HG02623 (cell line): ENCODE measurements around the gene LCN6.
"Not testable (repeated sequence)": the region's sequence is repeated elsewhere in the genome, so short reads cannot be mapped to it uniquely, and the experiment has no call there.

Experiments used
- ATAC-seq: cut with Tn5 transposase; IDR thresholded peaks from one replicate; pipeline ENCODE4 v1.9.1; 2021; ENCODE audit warnings: moderate library complexity; ENCODE audit not compliant: unreplicated experiment

LCN6 gene

DNA sequence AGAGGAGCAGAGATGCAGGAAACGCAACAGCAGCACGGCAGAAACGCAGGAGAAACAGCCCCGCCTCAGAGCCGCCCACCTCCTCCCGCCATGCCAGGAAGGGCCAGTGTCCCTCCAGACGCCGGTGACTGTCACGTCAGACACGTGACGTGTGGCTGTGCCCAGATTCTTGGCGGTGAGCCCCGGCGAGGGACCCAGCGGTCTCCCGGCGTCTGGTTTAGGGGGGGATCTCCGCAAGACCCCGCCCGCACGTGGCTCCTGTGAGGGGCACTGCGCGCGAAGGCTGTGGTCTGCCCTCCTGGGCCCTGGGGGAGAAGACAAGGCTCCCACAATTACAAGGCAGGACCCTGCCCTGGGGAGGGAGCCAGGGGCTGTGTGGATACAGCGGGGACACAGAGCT, 12.1 kb upstream of the LCN6 start:
- no peak for ATAC-seq

DNA sequence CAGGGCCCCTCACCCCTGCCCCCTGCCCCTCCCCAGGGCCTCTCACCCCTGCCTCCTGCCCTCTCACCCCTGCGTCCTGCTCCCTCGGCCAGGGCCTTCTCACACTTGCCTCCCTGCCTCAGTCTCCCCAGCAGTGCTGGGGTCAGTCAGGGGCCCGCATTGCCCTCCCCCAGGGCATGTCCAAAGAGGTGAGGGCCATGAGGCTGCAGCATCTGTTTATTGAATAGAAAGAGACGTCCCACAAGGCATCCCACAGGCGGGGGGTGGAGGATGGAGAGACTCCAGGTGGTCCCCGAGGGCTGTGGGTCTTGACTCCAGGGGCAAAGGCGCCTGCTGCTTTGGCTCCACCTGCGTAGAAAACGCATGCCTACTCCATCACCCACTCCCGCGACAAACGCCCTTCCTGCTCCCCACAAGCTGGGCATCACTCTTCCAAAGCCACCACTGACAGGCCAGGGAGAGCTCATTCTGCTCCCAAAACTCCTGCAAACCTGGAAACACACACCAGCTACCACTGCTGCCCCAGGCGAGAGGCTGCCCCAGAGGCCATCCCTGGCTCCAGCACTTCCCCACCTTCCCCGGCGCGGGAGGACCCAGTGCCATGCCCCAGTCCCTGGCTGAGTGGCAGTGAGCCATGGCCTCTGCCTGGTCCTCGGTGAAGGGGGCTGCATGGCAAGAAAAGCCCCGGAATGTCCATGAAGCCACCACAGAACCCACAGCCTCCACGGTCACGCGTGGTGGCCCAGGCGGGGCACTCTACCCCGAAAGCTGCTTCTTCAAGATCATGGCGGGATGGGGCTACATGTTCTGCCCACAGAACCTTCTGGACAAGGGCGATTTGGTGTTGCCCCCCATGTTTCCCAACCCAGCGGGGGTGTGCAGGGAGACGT, 11.4 kb upstream of the LCN6 start:
- no peak for ATAC-seq

DNA sequence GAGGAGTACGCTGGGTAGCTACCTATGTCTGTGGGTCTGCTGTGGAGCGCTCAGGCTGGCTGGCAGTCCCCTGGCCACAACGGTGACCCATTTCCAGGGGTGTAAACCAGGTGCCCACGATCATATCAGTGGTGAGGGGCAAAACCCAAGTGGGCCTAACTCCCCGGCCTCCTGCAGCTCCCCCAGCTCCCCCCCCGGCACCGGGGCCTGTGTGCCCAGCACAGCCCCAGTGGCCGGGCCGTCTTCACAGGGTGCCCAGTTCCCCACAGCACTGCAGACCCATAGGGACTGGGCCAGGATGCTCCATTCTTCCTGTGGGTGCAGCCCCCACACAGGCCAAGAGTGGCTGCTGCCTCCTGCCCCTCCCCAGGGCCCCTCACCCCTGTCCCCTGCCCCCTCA, 10.7 kb upstream of the LCN6 start:
- ATAC-seq: no peak

GRCh38 chr9:136757751-136758140, 9.4 kb upstream of the LCN6 start:
- no peak for ATAC-seq

GRCh38 chr9:136757328-136757727, 9.0 kb upstream of the LCN6 start:
- ATAC-seq: no peak

DNA sequence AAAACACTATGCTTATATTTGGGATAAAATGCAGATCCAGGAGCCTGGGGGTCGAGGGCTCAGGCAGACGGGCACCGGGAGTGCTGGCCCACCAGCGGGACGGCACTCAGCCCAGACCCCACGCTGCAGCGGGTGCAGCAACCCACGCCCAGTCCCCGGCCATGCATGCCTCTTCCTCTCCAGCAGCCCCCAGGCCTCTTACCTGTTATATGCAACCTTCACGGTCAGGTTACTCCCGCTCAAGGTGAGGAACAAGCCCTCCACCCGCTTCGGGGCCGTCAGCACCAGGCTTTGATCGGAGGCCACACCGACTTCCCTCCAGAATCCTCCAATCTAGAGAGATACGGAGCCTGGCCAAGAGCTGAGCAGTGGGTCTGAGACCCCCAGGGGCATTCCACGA, 8.5 kb upstream of the LCN6 start:
- no peak for ATAC-seq

DNA sequence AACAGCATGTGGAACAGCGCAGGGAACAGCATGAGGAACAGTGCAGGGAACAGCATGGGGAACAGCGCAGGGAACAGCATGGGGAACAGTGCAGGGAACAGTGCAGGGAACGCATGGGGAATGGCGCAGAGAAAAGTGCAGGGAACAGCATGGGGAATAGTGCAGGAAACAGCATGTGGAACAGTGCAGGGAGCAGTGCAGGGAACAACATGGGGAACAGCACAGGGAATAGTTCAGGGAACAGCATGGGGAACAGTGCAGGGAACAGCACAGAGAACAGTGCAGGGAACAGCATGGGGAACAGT, 7.8 kb upstream of the LCN6 start:
- no peak for ATAC-seq

- ATAC-seq: not testable (repeated sequence)
Observed at GRCh38 chr9:136755302-136756133, 7.2 kb upstream of the LCN6 start.

- ATAC-seq: no peak
Observed at GRCh38 chr9:136754626-136755301, 6.4 kb upstream of the LCN6 start.

- ATAC-seq: no peak
Observed at GRCh38 chr9:136754059-136754572, 5.8 kb upstream of the LCN6 start.

DNA sequence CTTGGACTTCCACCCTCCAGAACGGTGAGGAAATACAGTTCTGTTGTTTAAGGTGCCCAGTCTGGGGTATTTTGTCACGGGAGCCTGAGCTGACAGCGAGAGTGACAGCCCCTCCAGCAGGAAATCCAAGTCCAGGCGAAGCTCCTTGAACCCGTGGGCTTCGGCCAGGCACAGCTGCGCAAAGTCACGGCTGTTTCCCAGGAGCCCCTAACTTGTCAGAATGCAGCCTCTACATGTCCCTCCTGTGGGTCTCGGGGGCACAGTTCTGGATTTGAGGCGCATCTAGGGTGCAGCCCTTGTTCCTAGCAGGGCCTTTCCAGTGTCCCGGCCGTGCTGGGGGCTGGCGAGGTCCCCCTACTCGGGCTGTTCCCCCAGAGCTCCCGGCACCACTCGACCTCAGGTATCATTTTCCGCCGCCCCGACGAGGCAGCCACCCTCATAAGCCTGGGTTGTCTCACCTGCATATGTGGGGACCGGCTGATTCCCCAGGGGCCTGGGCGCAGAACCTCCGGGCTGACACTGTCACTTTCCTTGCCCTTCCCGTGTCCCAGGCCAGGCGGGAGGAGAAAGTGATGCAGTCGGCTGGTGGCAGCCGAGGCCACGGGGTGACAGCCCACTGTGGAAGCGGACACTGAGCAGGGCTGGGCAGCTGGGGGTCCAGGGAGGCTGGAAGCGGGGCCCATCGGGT, 5.2 kb upstream of the LCN6 start:
- ATAC-seq: no peak

DNA sequence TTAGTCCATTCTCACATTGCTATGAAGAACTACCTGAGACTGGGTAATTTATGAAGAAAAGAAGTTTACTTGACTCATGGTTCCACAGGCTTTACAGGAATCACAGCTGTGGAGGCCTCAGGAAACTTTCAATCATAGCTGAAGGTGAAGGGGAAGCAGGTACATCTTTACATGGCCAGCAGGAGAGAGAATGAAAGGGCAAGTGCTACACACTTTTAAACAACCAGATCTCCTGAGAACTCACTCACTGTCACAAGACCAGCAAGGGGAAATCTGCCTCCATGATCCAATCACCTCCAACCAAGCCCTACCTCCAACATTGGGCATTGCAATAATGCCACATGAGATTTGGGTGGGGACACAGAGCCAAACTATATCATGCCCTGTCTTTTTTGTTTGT, 3.5 kb upstream of the LCN6 start:
- ATAC-seq: no peak

- no peak for ATAC-seq
Observed at GRCh38 chr9:136751244-136751643, 2.9 kb upstream of the LCN6 start.

- ATAC-seq: no peak
Observed at GRCh38 chr9:136750526-136750925, 2.2 kb upstream of the LCN6 start.

DNA sequence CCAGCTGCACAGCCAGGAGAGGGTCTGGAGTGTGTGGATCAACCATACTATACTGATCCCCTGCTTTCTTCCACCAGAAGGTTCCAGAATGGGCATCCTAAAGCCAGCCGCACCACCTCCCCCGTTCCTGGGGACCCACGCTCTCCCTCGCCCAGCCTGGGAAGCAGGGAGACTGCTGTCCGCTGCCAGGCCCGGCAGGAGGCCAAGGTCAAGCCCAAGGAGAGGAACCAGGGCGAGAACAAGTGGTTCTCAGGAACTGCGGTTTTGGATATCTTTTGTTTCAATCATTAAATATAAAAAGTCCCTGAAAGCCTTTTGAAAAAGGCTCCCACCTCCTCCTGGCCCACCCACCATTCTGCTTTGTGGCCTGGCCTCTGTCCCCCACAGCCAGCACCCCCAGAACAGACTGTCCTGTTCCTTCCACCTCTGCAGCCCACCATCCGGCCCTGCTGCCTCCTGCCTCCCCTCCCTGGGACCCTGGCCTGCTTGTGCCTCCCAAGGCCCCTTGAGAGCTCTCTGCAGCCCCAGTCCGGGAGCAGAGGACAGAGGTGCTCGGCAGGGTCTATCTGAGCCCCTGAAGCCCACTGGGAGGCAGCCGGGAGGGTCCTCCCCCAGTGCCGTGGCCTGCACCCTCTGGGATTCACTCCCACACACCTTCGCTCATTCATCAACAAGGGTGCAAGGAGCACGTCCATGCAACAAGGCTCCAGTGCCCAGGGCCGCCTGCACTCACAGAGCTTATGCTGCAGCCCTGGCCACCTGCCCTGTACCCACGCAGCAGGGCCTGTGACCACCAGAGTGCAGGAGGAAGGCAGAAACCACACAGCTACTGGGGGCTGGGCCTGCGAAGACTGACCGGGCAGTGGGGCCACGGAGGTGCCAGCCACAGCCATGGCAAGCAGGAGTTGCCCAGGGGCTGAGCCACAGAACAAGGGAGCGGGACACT, 614 bp upstream of the LCN6 start:
- ATAC-seq: no peak

- no peak for ATAC-seq
Observed at GRCh38 chr9:136747161-136748060, 914 bp downstream of the LCN6 start.

- ATAC-seq: no peak
Observed at GRCh38 chr9:136746621-136747020, 1.7 kb downstream of the LCN6 start.

- no peak for ATAC-seq
Observed at GRCh38 chr9:136746155-136746490, 2.2 kb downstream of the LCN6 start.
